CD1c-positive myeloid dendritic cell (primary cell): ENCODE measurements around the gene C4A.
"Not testable (repeated sequence)": the region's sequence is repeated elsewhere in the genome, so short reads cannot be mapped to it uniquely, and the experiment has no call there.

Experiments used
- DNase-seq: peaks from one replicate; pipeline ENCODE4 v3.0.0-alpha.2; 2016; ENCODE audit errors: extremely low spot score

Gene C4A

DNA sequence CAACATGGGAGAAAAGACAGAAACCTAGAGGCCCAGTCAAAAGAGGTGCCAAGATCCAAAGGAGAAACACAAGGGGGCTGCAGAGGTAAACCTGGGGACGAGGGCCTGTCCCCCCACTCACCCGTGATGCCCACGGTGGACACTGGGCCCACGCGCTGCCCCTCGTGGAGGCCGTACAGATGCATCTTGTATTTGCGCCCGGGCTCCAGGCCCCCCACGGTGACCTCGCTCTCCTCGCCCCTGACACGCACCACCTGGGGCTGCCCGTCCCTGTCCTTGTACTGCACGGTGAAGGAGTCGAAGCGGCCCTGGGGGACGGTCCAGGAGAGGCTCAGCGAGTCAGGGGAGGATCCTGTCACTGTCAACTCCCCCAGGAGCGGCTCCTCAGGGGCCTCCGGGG lies 67.3 kb downstream of the C4A start:
- DNase-seq, result not testable (repeated sequence)

GRCh38 chr6:32049736-32050135 lies 67.9 kb downstream of the C4A start:
- DNase-seq, result not testable (repeated sequence)

DNA sequence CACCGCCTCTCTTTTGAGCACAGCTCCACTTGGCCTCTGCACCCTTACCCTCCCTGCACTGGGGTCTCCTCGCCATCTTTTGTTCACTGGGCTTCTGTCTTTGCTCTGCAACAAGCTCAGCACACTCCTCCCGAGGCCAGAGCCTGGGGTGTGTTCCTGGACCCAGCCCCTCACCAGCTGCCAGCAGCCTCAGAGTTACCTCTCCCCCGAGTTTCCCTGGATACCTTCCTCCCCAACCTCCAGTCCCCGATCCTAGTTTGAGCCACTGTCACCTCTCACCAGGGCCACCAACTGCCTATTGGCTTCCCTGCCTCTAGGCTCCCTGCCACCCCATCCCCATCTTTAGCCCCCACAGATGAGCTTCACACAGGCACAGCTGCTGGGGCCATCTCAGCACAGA lies 68.7 kb downstream of the C4A start:
- DNase-seq, result no peak
